ENCODE results near the gene ST6GALNAC3.

The ST6GALNAC3 gene

GRCh38 chr1:76659171-76659940, 584.8 kb downstream of the ST6GALNAC3 start:
- H3K9me3 ChIP-seq (ENCODE audit: severe bottlenecking): peaks cover 2% of the 10 kb centered on the region
- H3K36me3 ChIP-seq (ENCODE audit: low read depth): no peaks in the 10 kb centered on the region
- H3K4me1 ChIP-seq (ENCODE audit: insufficient read depth, poor library complexity, severe bottlenecking): no peaks in the 10 kb centered on the region
- TF ChIP-seq CTCF (IDR thresholded peaks at IDR 0.05; ENCODE audit: poor library complexity, severe bottlenecking): no peak
- ATAC-seq (ENCODE audit: low read depth) (no peak; the same call in 2 of the 3 replicates), DNase-seq (ENCODE audit: low spot score) (no peak)
- H3K27ac ChIP-seq (ENCODE audit: poor library complexity, severe bottlenecking): no peak overlapping the region
- no peak overlapping the region for H3K4me3 ChIP-seq (ENCODE audit: severe bottlenecking)
- H3K27me3 ChIP-seq (ENCODE audit: insufficient read depth, poor library complexity, severe bottlenecking): no peaks in the 10 kb centered on the region

GRCh38 chr1:76661531-76661930, 587.0 kb downstream of the ST6GALNAC3 start:
- no peak for TF ChIP-seq CTCF (IDR thresholded peaks at IDR 0.05; ENCODE audit: poor library complexity, severe bottlenecking)
- Histone ChIP-seq H3K9me3 (ENCODE audit: severe bottlenecking) (peaks cover 2% of the 10 kb centered on the region), H3K36me3 (ENCODE audit: low read depth) (no peaks in the 10 kb centered on the region), H3K4me3 (ENCODE audit: severe bottlenecking) (no peak overlapping the region), H3K4me1 (ENCODE audit: insufficient read depth, poor library complexity, severe bottlenecking) (no peaks in the 10 kb centered on the region), H3K27ac (ENCODE audit: poor library complexity, severe bottlenecking) (no peak overlapping the region), H3K27me3 (ENCODE audit: insufficient read depth, poor library complexity, severe bottlenecking) (no peaks in the 10 kb centered on the region)
- ATAC-seq (ENCODE audit: low read depth): no peak
- DNase-seq (ENCODE audit: low spot score): no peak

DNA sequence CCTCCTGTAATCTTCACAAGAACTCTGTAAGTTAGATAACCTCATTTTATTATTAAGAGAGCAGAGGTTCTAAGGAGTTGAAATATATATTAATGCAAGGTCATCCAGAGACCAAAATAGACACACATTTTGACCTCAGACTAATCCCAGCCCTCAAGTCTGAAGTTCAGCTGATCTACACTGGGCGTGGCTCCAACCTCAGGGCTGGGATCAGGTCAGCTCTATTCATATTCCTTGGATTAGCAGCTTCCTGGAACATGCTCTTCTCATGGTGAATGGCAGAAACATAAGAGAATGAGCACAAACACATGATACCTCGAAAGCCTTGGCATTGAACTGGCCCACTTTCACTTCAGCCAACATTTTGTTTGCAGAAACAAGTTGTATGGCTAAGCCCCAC, 592.0 kb downstream of the ST6GALNAC3 start:
- no peak overlapping the region for H3K27ac ChIP-seq (ENCODE audit: poor library complexity, severe bottlenecking)
- ATAC-seq (ENCODE audit: low read depth) (no peak), DNase-seq (ENCODE audit: low spot score) (no peak)
- no peak for TF ChIP-seq CTCF (IDR thresholded peaks at IDR 0.05; ENCODE audit: poor library complexity, severe bottlenecking)
- H3K4me3 ChIP-seq (ENCODE audit: severe bottlenecking): no peak overlapping the region
- H3K36me3 ChIP-seq (ENCODE audit: low read depth): no peaks in the 10 kb centered on the region
- H3K9me3 ChIP-seq (ENCODE audit: severe bottlenecking): no peaks in the 10 kb centered on the region
- H3K27me3 ChIP-seq (ENCODE audit: insufficient read depth, poor library complexity, severe bottlenecking): peaks cover 3% of the 10 kb centered on the region
- no peaks in the 10 kb centered on the region for H3K4me1 ChIP-seq (ENCODE audit: insufficient read depth, poor library complexity, severe bottlenecking)

DNA sequence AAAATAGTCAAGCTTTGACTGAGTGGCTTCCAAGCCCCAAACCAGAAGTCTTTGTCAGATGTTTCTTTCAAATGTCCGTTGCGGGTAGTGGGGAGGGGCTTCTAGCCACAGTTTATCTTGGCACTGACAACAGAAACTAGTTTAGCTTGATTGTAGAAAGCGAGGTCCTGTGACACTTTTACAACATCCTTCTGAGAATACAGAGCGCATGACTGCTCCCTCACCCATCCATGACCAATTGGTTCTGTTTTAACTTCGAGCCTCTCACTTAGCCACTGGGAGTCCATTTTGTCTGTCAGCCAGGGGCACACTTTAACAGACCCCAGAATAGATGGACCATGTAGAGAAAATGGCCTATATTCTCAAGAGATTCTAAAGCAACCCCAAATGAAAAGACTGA, 593.5 kb downstream of the ST6GALNAC3 start:
- no peak for TF ChIP-seq CTCF (IDR thresholded peaks at IDR 0.05; ENCODE audit: poor library complexity, severe bottlenecking)
- Histone ChIP-seq H3K4me1 (ENCODE audit: insufficient read depth, poor library complexity, severe bottlenecking) (no peaks in the 10 kb centered on the region), H3K36me3 (ENCODE audit: low read depth) (no peaks in the 10 kb centered on the region), H3K27ac (ENCODE audit: poor library complexity, severe bottlenecking) (no peak overlapping the region), H3K9me3 (ENCODE audit: severe bottlenecking) (no peaks in the 10 kb centered on the region), H3K27me3 (ENCODE audit: insufficient read depth, poor library complexity, severe bottlenecking) (peaks cover 3% of the 10 kb centered on the region), H3K4me3 (ENCODE audit: severe bottlenecking) (no peak overlapping the region)
- ATAC-seq (ENCODE audit: low read depth) (no peak), DNase-seq (ENCODE audit: low spot score) (no peak)

GRCh38 chr1:76669131-76669530, 594.6 kb downstream of the ST6GALNAC3 start:
- Histone ChIP-seq H3K36me3 (ENCODE audit: low read depth) (no peaks in the 10 kb centered on the region), H3K27me3 (ENCODE audit: insufficient read depth, poor library complexity, severe bottlenecking) (peaks cover 3% of the 10 kb centered on the region), H3K4me1 (ENCODE audit: insufficient read depth, poor library complexity, severe bottlenecking) (no peaks in the 10 kb centered on the region), H3K9me3 (ENCODE audit: severe bottlenecking) (no peaks in the 10 kb centered on the region), H3K4me3 (ENCODE audit: severe bottlenecking) (no peak overlapping the region), H3K27ac (ENCODE audit: poor library complexity, severe bottlenecking) (no peak overlapping the region)
- DNase-seq (ENCODE audit: low spot score) (no peak), ATAC-seq (ENCODE audit: low read depth) (no peak)
- TF ChIP-seq CTCF (IDR thresholded peaks at IDR 0.05; ENCODE audit: poor library complexity, severe bottlenecking): no peak
